HG03175 (cell line): ENCODE measurements around the gene DGKH.
"Not testable (repeated sequence)": the region's sequence is repeated elsewhere in the genome, so short reads cannot be mapped to it uniquely, and the experiment has no call there.

Source experiments
- ATAC-seq: cut with Tn5 transposase; IDR thresholded peaks from one replicate; pipeline ENCODE4 v1.9.1; 2021; ENCODE audit warnings: mild to moderate bottlenecking, moderate library complexity; ENCODE audit not compliant: unreplicated experiment

Gene DGKH

GRCh38 chr13:42108217-42108616 is 59.8 kb downstream of the DGKH start:
- ATAC-seq: no peak

DNA sequence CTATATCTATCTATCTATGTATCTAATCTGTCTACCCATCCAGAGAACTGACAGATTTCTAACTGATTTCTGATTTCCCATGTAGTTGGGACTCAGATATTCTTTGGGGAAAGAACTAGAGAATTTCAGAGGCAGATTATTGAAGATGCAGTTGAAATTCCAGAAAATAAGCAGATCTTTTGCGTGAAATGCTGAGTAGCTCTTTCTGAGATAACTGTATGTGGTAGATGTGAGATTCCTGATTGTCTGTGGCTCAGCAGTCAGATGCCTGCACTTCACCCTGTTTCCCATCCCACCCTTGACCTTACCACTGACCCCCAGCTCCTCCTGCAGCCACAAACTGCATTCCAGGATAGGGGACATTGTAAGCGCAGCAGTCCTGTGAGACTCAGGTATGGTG is 61.5 kb downstream of the DGKH start:
- no peak for ATAC-seq

DNA sequence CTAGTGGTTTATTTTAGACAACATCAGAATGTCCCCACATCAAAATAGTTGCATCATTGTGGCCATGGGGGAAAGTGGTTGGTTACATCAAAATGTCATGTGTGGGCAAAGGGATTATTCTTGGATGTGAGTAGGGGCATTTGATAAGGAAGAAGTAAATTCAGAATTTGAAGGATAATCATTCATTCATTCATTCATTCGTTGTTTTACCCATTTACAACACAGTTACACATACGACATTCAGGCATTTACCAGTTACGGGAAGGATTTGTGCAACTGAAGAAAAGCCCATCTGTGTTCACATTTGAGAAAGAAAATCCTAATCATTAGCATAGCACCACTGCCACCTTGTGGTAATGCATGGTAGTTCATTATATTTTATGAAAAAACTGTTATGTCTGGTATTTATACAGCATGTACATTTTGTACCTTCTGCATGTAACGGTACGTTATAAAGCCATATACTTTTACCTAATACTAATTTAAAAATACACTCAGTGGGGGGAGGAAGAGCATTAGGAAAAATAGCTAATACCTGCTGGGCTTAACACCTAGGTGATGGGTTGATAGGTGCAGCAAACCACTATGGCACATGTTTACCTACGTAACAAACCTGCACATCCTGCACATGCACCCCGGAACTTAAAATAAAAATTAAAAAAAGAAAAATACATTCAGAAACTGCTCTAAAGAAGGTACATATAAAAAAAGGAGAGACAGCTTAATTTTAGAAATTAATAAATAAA is 62.1 kb downstream of the DGKH start:
- no peak for ATAC-seq

GRCh38 chr13:42112864-42113263 is 64.4 kb downstream of the DGKH start:
- no peak for ATAC-seq

GRCh38 chr13:42113478-42113877 is 65.0 kb downstream of the DGKH start:
- no peak for ATAC-seq

DNA sequence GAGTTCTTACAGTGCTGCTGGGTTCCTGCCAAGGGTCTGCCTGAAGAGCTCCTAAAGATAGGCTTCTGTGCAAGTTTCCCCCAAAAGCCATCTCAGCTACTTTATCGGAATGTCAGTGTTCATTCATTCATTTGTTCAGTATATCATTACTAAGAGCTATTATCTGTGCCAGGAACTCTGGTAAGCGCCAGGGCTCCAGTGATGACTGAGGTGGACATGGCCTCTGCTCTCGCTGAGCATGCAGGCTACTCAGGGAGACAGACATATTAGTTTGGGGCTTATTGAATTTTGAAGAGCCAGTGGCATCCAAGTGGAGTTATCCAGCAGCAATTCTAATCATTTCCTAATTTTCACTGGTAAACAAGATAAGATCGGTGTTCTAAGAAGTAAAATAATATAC is 65.8 kb downstream of the DGKH start:
- ATAC-seq: no peak

GRCh38 chr13:42114912-42115311 is 66.5 kb downstream of the DGKH start:
- no peak for ATAC-seq

DNA sequence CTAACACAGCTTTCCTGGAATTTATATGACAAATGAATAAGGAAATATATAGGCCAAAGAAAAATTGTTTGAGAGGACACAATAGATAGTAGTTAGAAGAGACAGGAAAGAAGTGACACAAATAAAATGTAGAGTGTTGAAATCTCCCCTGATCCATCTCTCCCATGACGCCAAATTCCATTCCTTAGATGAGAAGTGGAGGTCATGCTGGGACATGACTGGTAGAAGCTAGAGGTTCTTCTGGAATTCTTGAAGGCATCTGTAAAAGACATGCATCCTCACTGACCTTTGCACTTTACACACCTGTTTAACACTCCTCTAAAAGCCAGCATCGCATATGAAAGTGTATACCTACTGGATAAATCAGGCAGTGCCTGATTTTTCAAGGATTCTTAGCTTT is 67.8 kb downstream of the DGKH start:
- ATAC-seq: no peak

DNA sequence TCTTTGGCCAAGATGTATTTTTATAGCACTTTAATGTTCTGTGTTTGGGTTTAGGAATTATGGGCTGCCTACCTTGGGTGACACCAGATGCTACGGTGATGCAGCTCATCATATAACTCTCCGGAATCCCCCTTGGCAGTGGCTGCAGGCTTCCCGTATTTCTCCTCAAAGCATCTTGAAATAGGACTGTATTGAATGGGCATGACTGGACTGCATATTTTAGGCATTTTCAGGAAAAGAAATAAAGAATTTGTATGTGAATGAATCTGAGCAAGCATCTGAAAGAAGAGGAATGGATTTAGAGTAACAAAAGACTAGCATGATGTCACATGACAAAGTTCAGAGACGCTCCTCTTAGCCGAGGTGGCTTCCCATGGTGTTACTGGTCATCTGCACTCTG is 70.6 kb downstream of the DGKH start:
- no peak for ATAC-seq

DNA sequence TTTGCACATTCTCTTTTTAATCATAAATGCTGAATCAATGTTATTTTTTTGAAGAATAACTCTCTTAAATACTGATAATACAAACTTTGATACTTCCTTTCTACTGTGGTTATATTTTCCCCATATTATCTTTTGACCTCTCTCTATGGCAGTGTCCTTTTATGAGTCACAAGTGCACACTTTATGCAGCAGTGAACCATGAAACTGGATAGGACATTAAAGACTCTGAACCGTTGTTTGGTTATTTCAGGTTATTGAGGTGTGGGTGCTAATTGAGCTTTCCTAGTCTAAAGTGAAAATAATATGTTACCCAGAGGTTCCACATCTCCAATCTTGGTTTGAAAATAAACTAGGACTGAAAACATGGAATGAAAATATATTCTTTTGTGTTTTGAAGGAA is 71.4 kb downstream of the DGKH start:
- ATAC-seq: peak; percentile 65

- ATAC-seq: no peak
Observed at GRCh38 chr13:42123600-42123999, 75.2 kb downstream of the DGKH start.

GRCh38 chr13:42125046-42125445 is 76.6 kb downstream of the DGKH start:
- no peak for ATAC-seq

DNA sequence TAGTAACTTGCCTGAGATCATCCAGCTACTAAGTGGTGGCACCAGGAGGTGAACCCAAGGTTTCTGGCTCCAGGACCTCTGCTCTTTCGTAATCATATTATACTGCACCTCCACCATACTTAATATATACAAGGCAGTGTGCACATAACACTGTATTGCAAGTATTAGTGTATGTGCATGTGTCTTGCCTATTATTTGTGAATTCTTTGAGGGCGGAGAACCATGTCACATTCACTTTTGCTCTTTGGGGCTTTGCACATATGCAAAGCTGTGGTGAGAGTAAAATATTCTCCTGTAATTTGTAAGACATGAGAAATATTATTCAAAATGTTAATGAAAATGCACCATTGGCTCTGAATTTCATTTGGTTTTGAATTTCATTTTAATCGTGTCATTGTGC is 78.6 kb downstream of the DGKH start:
- ATAC-seq: no peak

DNA sequence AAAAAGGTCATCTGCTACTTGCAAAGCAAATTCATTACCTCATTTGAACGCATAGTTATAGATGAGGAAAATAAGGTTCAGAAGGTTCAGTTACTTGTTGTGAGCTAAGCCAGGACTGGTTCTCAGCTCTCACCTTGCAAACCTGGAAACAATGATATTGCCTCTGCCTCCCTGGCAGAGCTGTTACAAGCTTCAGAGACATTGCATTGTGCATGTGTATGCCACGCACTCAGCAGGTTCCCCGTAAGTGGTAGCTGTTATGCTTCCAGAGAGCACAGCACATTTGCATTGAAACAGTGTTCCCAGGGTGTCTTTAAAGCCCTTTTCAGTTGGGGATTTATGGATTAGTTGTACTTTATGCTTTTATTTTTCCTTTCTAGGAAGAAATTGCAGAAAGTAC is 80.6 kb downstream of the DGKH start:
- no peak for ATAC-seq

DNA sequence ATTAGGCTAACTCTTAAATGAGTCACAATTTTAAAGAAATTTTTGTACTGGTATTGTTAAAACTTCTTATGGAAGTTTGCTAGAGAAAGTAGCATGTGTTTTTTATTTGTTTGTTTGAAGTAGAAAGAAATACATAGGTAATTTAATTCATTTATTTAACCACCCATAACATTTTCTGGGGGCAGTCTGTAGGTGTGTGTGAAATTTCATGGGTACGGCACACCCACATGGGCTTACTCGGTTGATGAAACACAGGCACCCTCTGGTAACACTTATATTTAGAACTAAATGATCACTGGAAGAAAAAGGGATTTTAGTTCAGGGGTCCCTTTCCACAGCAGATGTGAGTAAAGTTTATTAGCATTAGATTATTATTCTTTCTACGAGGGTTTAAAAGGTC is 88.1 kb downstream of the DGKH start:
- ATAC-seq: no peak

DNA sequence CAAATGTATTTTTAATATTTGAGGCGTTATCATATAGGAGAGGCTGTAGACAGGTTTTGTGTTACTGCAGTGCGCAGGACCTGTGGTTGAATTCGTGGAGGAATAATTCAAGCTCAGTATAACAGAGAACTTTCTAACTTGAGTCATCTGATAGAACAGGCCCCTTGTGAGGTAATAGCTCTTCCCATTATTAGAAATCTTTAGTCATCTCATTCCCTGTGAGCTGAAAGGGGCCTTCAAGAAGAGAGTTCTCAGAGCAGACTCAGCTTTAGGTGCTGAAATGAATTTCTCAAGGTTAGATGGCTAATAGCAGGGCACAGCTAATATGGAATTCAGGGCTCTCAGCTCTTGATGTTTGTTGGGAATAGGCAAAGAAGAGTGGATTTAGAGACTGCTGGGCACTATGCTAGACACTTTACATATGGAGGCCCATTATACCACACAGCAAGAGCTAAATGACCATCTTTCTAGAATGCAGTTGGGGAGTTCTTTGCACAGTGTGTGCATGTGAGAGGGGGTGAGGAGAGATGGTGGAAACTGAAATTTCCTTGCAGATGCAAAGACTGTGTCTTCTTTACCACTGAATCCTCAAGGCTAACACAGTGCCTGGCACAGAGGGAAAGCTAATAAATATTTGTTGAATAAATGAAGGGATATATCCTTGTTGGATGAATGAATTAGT is 89.5 kb downstream of the DGKH start:
- no peak for ATAC-seq

DNA sequence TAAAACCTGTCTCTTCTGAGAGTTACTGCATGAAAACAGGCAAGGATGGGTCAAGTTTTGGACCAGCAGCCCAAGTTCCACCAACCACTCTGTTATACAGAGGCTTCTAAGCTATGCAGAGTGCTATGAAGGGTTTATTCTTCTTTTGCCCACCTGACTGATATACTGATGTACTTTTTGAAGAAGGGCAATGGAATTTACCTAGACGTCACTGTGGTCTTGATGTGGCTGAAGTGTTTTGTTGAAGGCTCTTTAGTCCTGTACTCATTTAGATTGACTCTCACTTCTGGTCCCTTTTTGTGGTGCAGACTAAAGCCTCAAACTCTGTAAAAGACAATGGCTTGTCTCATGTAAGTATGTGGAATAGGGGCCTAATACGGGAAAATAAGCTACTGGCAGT is 92.0 kb downstream of the DGKH start:
- no peak for ATAC-seq

DNA sequence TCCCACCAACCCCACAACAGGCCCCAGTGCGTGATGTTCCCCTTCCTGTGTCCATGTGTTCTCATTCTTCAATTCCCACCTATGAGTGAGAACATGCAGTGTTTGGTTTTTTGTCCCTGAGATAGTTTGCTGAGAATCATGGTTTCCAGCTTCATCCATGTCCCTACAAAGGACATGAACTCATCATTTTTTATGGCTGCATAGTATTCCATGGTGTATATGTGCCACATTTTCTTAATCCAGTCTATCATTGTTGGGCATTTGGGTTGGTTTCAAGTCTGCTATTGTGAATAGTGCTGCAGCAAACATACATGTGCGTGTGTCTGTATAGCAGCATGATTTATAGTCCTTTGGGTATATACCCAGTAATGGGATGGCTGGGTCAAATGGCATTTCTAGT is 92.6 kb downstream of the DGKH start:
- ATAC-seq: not testable (repeated sequence)

DNA sequence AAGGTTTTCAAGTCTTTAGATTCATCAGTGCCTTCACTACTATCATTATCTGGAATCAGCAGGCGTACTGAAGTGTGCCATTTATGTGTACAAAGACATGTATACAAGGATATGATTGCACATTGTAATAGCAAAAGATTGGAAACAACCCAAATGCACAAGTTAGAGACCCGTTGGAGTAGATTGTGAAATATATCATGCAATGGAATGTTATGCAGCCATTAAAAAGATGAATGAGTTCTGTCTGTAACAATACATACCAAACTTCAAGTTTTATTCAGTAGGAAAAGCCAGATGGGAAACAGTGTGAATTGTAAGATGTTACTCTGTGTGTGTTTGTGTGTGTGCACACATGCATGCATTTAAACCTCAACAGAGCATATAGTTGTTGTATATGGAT is 97.9 kb downstream of the DGKH start:
- no peak for ATAC-seq

GRCh38 chr13:42148538-42148937 is 100.1 kb downstream of the DGKH start:
- no peak for ATAC-seq

GRCh38 chr13:42149136-42149535 is 100.7 kb downstream of the DGKH start:
- ATAC-seq: no peak

DNA sequence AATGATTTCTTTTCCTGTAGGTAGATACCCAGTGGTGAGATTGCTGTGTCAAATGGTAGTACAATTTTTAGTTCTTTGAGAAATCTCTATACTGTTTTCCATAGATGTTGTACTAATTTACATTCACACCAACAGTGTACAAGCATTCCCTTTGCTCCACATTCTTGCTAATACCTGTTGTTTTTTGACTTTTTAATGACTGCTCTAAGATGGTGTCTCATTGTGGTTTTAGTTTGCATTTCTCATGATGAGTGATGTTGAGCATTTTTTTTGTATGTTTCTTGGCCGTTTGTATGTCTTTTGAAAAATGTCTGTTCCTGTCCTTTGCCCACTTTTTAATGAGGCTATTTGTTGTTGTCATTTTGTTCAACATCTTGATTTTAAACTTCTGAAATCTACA is 103.3 kb downstream of the DGKH start:
- no peak for ATAC-seq

- no peak for ATAC-seq
Observed at GRCh38 chr13:42152495-42152894, 104.0 kb downstream of the DGKH start.
